GM18873 (cell line): ENCODE measurements around the gene REPS1.

ENCODE experiments used
- ATAC-seq: cut with Tn5 transposase; IDR thresholded peaks from one replicate; pipeline ENCODE4 v1.9.1; 2021; ENCODE audit warnings: mild to moderate bottlenecking, moderate library complexity, moderate number of reproducible peaks; ENCODE audit not compliant: unreplicated experiment, low FRiP score

Gene REPS1

GRCh38 chr6:138972226-138972665 is 15.8 kb downstream of the REPS1 start:
- no peak for ATAC-seq

GRCh38 chr6:138971601-138972000 is 16.5 kb downstream of the REPS1 start:
- ATAC-seq = no peak

GRCh38 chr6:138970856-138971425 is 17.1 kb downstream of the REPS1 start:
- ATAC-seq = no peak

GRCh38 chr6:138970159-138970558 is 17.9 kb downstream of the REPS1 start:
- ATAC-seq = no peak

- no peak for ATAC-seq
Measured at GRCh38 chr6:138966870-138967269, 21.2 kb downstream of the REPS1 start.

- no peak for ATAC-seq
Measured at GRCh38 chr6:138965971-138966370, 22.1 kb downstream of the REPS1 start.

GRCh38 chr6:138965291-138965874 is 22.7 kb downstream of the REPS1 start:
- no peak for ATAC-seq

- ATAC-seq = no peak
Measured at GRCh38 chr6:138964012-138964411, 24.0 kb downstream of the REPS1 start.

GRCh38 chr6:138963531-138963930 is 24.5 kb downstream of the REPS1 start:
- no peak for ATAC-seq

- ATAC-seq = no peak
Measured at GRCh38 chr6:138963119-138963518, 24.9 kb downstream of the REPS1 start.

GRCh38 chr6:138959521-138959920 is 28.5 kb downstream of the REPS1 start:
- no peak for ATAC-seq

GRCh38 chr6:138958595-138958994 is 29.5 kb downstream of the REPS1 start:
- no peak for ATAC-seq

- ATAC-seq = no peak
Measured at GRCh38 chr6:138957903-138958302, 30.1 kb downstream of the REPS1 start.

- ATAC-seq = no peak
Measured at GRCh38 chr6:138957484-138957883, 30.6 kb downstream of the REPS1 start.

- ATAC-seq = no peak
Measured at GRCh38 chr6:138956244-138956924, 31.7 kb downstream of the REPS1 start.

- no peak for ATAC-seq
Measured at GRCh38 chr6:138955262-138955661, 32.8 kb downstream of the REPS1 start.

GRCh38 chr6:138953451-138953850 is 34.6 kb downstream of the REPS1 start:
- ATAC-seq = no peak

- no peak for ATAC-seq
Measured at GRCh38 chr6:138948546-138949179, 39.4 kb downstream of the REPS1 start.

- ATAC-seq = no peak
Measured at GRCh38 chr6:138948004-138948403, 40.0 kb downstream of the REPS1 start.

GRCh38 chr6:138945354-138945753 is 42.7 kb downstream of the REPS1 start:
- no peak for ATAC-seq

- peak; percentile 51 for ATAC-seq
Measured at GRCh38 chr6:138944412-138944811, 43.6 kb downstream of the REPS1 start.
